ENCODE data around the gene RPRD1B.

DNA sequence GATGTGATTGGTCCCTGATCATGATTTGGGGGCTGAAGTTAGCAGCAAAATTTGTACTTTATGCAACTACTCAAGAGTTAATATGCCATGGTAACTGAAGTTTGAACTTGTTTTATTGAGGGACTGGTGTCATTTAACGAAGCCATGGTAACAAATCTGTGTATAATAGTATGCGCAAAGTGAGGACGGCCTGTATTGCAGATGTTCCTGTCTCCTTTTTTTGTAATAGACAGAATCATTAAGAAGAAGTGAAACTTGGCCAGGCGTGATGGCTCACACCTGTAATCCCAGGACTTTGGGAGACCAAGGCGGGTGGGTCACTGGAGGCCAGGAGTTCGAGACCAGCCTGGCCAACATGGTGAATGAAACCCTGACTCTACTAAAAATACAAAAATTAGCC is 22.3 kb downstream of the RPRD1B start:
- TF ChIP-seq, protein P1, sequence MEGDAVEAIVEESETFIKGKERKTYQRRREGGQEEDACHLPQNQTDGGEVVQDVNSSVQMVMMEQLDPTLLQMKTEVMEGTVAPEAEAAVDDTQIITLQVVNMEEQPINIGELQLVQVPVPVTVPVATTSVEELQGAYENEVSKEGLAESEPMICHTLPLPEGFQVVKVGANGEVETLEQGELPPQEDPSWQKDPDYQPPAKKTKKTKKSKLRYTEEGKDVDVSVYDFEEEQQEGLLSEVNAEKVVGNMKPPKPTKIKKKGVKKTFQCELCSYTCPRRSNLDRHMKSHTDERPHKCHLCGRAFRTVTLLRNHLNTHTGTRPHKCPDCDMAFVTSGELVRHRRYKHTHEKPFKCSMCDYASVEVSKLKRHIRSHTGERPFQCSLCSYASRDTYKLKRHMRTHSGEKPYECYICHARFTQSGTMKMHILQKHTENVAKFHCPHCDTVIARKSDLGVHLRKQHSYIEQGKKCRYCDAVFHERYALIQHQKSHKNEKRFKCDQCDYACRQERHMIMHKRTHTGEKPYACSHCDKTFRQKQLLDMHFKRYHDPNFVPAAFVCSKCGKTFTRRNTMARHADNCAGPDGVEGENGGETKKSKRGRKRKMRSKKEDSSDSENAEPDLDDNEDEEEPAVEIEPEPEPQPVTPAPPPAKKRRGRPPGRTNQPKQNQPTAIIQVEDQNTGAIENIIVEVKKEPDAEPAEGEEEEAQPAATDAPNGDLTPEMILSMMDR (IDR thresholded peaks at IDR 0.05; ENCODE audit: low read depth, low read length) = no peak
- TF ChIP-seq EZH2phosphoT487 (IDR thresholded peaks at IDR 0.05; ENCODE audit: low read depth) = no peak

Data from OCI-LY3 (cell line).